Uterus (tissue), 4 donors: ENCODE measurements around the gene FSCN2. TPM values are rescaled to one million over a fixed set of nuclear protein-coding genes. Genes with fewer than 3 reads are reported as not detected.

Experiments used
- DNase-seq, 2 donors: peaks; one replicate each; pipeline ENCODE4 v3.0.0-alpha.2; 2019 to 2020
- H3K27ac ChIP-seq, 2 donors: fragments of 200-600 bp; sonication (generic); 1 replicate in 1 of 2; 2 replicates in 1 of 2; pipeline ENCODE4 v1.5.1; 2016 to 2018
- H3K27me3 ChIP-seq, 2 donors: fragments of 200-600 bp; sonication (generic); one replicate each; pipeline ENCODE4 v1.5.1; 2018 to 2019; ENCODE audit warnings: control low read depth in 1 of 2
- H3K36me3 ChIP-seq, 2 donors: fragments of 200-600 bp; sonication (generic); one replicate each; pipeline ENCODE4 v1.5.1; 2019; ENCODE audit warnings: control low read depth in 1 of 2
- H3K4me1 ChIP-seq, 2 donors: fragments of 200-600 bp; sonication (generic); one replicate each; pipeline ENCODE4 v1.5.1; 2018 to 2019; ENCODE audit warnings: control low read depth in 1 of 2
- H3K4me3 ChIP-seq, 2 donors: fragments of 200-600 bp; sonication (generic); 1 replicate in 1 of 2; 2 replicates in 1 of 2; pipeline ENCODE4 v1.5.1; 2018 to 2019; ENCODE audit warnings: mild to moderate bottlenecking in 1 of 2
- H3K9me3 ChIP-seq, 2 donors: fragments of 200-600 bp; sonication (generic); one replicate each; pipeline ENCODE4 v1.5.1; 2019; ENCODE audit warnings: control low read depth in 1 of 2
- POLR2A ChIP-seq, 2 donors: fragments of 450-650 bp; IDR thresholded peaks; one replicate each; pipeline ENCODE4 v1.6.1; 2016; ENCODE audit warnings: antibody characterized with exemption in 2 of 2, mild to moderate bottlenecking in 1 of 2, moderate library complexity in 1 of 2
- intact Hi-C: fragments of 100-400 bp; cut with DNase I; formaldehyde crosslinking; loops from one replicate; pipeline ENCODE4 v1.15.1; 2023; ENCODE audit warnings: low total_unique reads
- total RNA-seq, 4 donors: library from RNA; depleted of rRNA in 3 of 4; stranded (reverse); fragments of >200 nt in 3 of 4; gene quantifications; one replicate each; pipeline versions ENCODE4 v1.1.0 to v1.2.4, GENCODE V29; 2014 to 2023
- TF ChIP-seq, protein P1 (sequence below), 4 experiments: fragments of 200-600 bp in 2 of 4; fragments of 450-650 bp in 2 of 4; sonication (generic) in 2 of 4; IDR thresholded peaks; one replicate each; pipeline ENCODE4 v1.5.1; 2016 to 2019; ENCODE audit warnings: antibody characterized with exemption in 4 of 4, mild to moderate bottlenecking in 2 of 4, moderate library complexity in 1 of 4
- donor health status: DM: yes; HTN: yes; CAD: no.

Gene FSCN2
- total RNA-seq, 4 donors from 2014 or later, result 5.0 to 7.4 TPM; not detected in 2

DNA sequence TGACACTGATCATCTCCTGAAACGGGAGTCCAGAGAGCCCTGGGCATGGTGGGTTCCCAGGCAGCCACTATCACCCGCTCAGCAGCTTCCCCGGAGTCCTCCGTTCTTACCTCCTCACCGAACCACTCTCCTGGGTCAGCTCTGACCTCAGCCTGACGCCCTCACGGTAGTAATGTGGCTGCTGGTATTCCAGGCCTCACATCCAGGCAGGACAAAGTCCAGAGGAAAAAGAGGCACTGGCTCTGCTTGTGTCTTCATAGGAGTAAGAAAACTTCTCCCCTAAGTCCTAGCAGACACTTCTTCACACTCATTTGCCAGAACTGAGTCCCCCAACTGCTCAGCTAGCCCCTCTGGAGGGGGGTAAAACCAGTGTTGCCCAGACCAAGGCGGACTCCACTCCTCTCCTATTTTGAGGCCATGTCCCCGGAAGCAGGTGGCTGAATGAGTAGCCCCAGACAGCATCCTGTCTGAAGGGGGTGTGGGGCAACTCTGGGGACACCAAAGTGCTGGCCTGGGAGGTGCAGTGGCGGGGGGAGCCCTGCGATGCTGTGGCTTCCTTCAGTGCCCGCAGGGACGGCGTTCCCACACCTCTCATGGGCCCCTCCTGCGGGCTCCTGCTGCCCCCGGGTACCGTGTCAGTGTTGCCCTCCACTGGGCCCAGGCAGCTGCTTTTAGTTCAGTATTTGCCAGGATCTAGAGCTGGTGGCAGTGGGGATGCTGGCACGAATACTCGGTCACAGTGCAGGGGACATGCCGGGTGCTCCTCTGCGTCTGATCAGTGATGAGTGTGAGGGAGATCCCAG is 5.4 kb downstream of the FSCN2 start:
- no peak for TF ChIP-seq POLR2A (IDR thresholded peaks at IDR 0.05)
- TF ChIP-seq, protein P1, sequence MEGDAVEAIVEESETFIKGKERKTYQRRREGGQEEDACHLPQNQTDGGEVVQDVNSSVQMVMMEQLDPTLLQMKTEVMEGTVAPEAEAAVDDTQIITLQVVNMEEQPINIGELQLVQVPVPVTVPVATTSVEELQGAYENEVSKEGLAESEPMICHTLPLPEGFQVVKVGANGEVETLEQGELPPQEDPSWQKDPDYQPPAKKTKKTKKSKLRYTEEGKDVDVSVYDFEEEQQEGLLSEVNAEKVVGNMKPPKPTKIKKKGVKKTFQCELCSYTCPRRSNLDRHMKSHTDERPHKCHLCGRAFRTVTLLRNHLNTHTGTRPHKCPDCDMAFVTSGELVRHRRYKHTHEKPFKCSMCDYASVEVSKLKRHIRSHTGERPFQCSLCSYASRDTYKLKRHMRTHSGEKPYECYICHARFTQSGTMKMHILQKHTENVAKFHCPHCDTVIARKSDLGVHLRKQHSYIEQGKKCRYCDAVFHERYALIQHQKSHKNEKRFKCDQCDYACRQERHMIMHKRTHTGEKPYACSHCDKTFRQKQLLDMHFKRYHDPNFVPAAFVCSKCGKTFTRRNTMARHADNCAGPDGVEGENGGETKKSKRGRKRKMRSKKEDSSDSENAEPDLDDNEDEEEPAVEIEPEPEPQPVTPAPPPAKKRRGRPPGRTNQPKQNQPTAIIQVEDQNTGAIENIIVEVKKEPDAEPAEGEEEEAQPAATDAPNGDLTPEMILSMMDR (IDR thresholded peaks at IDR 0.05), result no peak
- no peaks in the 10 kb centered on the region for H3K36me3 ChIP-seq
- H3K4me3 ChIP-seq, result no peak overlapping the region
- intact Hi-C loops, result no loop called here
- H3K27me3 ChIP-seq, result no peaks in the 10 kb centered on the region
- DNase-seq, result no peak
- H3K27ac ChIP-seq, result no peak overlapping the region
- H3K4me1 ChIP-seq, result no peaks in the 10 kb centered on the region
- no peaks in the 10 kb centered on the region for H3K9me3 ChIP-seq

DNA sequence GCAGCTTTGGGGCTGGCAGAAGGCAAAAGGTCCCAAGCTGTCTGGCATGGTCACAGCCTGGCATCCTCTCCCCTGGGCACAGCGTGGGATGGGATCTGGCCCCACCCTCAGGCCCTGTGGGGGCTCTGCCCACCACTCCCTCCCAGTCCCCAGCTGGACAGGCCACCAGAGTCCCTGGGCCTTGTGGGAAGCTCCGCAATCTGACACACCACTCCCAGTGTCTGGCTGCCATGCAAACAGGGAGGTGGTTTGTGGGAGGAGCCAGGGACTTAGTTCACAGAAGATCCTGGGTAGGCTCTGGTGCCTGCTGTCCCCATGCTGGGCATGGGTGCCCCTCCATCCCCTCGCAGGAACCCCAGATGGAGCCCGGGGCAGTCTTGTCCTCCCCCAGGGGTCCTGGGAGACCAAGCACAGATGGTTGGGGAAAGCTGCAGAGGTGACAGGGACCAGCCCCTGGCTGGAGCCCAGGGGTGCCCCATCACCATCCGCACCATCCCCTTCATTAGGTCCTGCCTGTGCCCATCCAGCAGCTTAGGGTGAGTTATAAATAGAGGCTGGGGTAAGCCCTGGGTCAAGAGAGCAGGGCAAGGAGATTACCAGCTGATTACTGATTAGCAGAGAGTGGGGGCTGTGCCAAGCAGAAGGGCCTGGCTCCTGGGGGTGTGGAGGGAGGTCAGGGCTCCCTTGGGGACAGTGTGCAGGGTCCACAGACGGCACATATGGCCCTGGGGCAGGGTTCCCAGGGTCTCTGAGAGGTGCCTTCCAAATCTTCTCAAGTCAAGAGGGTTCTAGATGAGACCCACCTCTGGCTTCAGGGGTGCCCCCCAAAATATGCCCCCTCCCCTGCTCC is 6.2 kb downstream of the FSCN2 start:
- Histone ChIP-seq H3K4me1 (no peaks in the 10 kb centered on the region), H3K36me3 (no peaks in the 10 kb centered on the region), H3K27me3 (no peaks in the 10 kb centered on the region), H3K27ac (no peak overlapping the region), H3K4me3 (no peak overlapping the region), H3K9me3 (no peaks in the 10 kb centered on the region)
- intact Hi-C loops, result no loop called here
- TF ChIP-seq POLR2A (IDR thresholded peaks at IDR 0.05), result no peak
- TF ChIP-seq, protein P1 (IDR thresholded peaks at IDR 0.05), result no peak
- DNase-seq, result no peak

- no peak overlapping the region for H3K4me3 ChIP-seq
- no peak for TF ChIP-seq POLR2A (IDR thresholded peaks at IDR 0.05)
- TF ChIP-seq, protein P1 (IDR thresholded peaks at IDR 0.05), result no peak
- H3K9me3 ChIP-seq, result no peaks in the 10 kb centered on the region
- intact Hi-C loops, result no loop called here
- H3K27ac ChIP-seq, result no peak overlapping the region
- no peaks in the 10 kb centered on the region for H3K27me3 ChIP-seq
- no peak for DNase-seq
- H3K4me1 ChIP-seq, result no peaks in the 10 kb centered on the region
- H3K36me3 ChIP-seq, result no peaks in the 10 kb centered on the region
These were observed 6.8 kb downstream of the FSCN2 start for GRCh38 chr17:81535007-81535328.

DNA sequence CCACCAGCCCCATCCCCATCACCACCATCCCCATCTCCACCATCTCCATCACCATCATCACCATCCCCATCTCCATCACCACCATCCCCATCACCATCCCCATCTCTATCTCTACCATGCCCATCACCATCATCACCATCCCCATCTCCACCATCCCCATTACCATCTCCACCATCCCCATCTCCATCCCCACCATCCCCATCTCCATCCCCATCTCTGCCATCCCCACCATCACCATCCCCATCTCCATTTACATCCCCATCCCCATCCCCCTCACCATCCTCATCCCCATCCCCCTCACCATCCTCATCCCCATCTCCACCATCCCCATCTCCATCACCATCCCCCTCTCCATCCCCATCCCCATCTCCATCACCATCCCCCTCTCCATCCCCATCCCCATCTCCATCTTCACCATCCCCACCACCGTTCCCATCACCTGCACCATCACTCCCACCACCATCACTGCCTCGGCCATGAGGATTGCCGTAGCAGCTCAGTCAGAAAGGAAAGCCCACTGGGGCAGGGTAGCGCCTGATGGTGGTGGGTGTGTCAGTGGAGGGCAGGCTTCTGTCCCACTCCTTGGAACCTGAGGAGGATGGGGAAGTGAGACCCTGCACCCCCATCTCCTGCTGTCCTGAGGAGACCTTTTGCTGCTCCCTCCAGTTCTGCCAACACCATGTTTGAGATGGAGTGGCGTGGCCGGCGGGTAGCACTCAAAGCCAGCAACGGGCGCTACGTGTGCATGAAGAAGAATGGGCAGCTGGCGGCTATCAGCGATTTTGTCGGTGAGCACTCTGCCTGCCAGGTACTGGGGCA is 7.5 kb downstream of the FSCN2 start:
- TF ChIP-seq, protein P1 (IDR thresholded peaks at IDR 0.05), result no peak
- no peak for TF ChIP-seq POLR2A (IDR thresholded peaks at IDR 0.05)
- H3K9me3 ChIP-seq, result no peaks in the 10 kb centered on the region
- no peaks in the 10 kb centered on the region for H3K36me3 ChIP-seq
- no peak overlapping the region for H3K4me3 ChIP-seq
- no peaks in the 10 kb centered on the region for H3K4me1 ChIP-seq
- no peak for DNase-seq
- no peaks in the 10 kb centered on the region for H3K27me3 ChIP-seq
- H3K27ac ChIP-seq, result no peak overlapping the region
- intact Hi-C loops, result no loop called here
